HK-2 (cell line): ENCODE data around the gene TKTL1.
"Not testable (repeated sequence)": the region's sequence is repeated elsewhere in the genome, so short reads cannot be mapped to it uniquely, and the experiment has no call there.

Experiments used
- DNase-seq: peaks from one replicate; pipeline ENCODE4 v3.0.0-alpha.2; 2018; ENCODE audit not compliant: unreplicated experiment

Gene TKTL1

GRCh38 chrX:154309041-154309775, 13.6 kb downstream of the TKTL1 start:
- no peak for DNase-seq

GRCh38 chrX:154310616-154311536, 15.3 kb downstream of the TKTL1 start:
- no peak for DNase-seq

- no peak for DNase-seq
Observed at GRCh38 chrX:154312116-154312515, 16.5 kb downstream of the TKTL1 start.

DNA sequence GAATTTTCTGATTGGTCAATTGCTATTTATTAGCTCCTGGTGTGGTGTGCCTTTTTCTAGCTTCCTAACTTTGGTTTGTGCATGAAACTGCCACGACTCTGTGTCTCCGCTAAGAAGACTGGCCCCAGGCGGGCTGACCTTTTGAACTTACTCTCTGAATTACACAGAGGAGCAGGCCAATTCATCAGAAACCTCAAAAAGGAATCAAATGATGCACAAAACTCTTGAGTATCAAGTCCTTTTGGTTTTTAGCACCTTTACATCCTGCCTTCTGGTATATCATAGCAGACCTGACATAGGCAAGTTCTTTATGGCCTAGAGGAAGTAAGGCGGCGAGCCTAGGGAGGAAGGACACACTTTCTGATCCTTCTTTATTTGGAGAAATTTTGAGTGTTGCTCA, 17.6 kb downstream of the TKTL1 start:
- DNase-seq, result no peak

DNA sequence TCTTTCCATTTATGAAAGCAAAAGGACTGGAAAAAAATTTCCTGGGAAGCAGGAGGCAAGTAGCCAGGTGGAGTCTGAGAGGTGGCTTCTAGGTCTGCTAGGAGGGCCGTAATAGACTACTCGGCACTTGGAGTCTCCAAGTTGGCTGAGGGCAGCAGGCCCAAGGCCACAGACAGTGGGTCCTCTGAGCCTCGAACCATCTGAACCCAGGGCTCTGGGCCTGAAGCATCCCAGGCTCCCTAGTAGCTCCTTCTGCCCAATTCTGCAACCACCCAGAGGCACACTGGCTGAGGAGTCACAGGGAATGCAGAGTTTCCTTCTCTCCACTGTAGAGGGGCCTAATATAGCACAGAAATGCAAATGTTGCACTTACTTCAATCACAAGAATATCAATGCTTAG, 19.8 kb downstream of the TKTL1 start:
- no peak for DNase-seq

DNA sequence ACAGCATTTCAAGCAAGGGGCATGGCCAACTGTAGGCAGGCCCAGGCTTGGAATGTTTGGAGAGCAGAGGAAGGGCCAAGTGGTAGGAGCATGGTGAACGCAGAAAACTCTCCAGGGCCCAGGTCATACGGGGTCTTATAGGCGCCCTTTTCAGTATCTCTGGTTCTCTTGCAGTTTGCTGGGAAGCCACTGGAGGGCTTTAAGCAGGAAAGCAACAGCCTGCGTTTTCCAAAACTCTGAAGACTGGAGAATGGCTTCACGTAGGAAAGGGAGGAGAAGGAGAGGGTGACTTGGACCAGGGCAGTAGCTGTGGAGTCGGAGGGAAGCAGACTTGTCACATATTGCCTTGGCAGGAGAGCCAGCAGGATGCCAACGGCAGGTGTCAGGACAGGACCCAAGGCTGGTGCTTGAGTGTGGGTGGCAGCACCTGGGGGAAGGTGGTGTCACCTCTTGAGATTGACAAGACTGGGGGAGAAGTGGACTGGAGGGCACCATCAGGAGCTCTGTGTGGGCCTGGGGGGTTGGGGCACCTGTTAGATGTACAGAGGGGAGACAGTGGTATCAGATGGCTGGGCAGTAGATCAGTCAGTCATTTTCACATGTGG, 21.9 kb downstream of the TKTL1 start:
- DNase-seq, result no peak

- DNase-seq, result no peak
Observed at GRCh38 chrX:154320406-154320805, 24.8 kb downstream of the TKTL1 start.

GRCh38 chrX:154321152-154321551, 25.6 kb downstream of the TKTL1 start:
- no peak for DNase-seq

GRCh38 chrX:154321594-154321993, 26.0 kb downstream of the TKTL1 start:
- DNase-seq, result no peak

GRCh38 chrX:154322890-154323289, 27.3 kb downstream of the TKTL1 start:
- no peak for DNase-seq

GRCh38 chrX:154323537-154323936, 27.9 kb downstream of the TKTL1 start:
- no peak for DNase-seq

DNA sequence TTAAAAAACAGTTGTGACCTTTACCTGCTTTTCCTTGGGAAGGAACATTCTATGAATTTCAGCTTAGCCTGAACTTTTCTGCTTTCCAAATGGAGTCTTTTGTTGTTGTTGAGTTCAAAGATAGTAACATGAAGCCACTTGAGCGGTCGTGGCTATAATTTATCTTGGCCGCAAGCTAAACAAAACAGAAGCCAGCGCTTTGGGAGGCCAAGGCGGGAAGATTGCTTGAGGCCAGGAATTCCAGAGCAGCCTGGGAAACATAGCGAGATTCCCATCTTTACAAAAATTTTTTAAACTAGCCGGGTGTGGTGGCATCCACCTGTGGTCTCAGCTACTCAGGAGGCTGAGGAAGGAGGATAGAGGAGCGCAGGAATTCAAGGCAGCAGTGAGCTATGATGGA, 29.9 kb downstream of the TKTL1 start:
- DNase-seq, result no peak

- DNase-seq, result no peak
Observed at GRCh38 chrX:154327038-154327820, 31.6 kb downstream of the TKTL1 start.

- no peak for DNase-seq
Observed at GRCh38 chrX:154328646-154329045, 33.1 kb downstream of the TKTL1 start.

DNA sequence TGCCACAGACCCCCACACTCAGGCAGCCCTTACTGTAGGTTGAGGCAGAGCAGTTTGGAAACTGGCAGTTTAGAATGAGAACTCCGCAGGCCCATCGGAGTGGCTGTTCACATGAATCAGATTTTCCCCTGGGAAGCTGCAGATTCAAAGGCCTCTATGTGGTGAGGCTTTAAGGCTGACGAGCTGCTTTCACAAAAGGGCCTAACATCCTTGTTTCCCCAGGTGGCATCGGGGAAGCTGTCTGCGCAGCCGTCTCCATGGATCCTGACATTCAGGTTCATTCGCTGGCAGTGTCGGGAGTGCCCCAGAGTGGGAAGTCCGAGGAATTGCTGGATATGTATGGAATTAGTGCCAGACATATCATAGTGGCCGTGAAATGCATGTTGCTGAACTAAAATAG, 33.7 kb downstream of the TKTL1 start:
- DNase-seq, result no peak

GRCh38 chrX:154332561-154332960, 37.0 kb downstream of the TKTL1 start:
- DNase-seq, result no peak

GRCh38 chrX:154333116-154333515, 37.5 kb downstream of the TKTL1 start:
- DNase-seq, result no peak

DNA sequence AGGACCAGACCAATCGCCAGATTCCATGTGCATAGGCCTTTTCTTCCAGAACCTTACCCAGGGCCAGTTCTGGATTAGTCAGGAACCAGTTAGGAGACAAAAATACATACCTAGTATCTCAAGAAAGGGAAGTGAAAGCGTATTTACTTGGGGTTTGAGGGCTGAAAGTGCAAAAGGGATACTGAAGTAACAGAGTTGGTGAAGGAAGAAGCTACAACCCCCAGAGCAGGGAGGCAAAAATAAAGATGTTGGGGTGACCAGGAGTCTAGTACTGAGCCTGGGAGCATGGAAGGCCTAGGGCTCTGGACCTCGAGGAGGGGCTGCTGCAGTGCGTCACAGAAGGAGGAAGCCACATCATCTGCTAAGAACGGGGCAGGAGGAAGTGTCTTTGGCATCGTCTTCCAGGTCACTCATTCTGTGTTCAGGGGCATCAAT, 38.3 kb downstream of the TKTL1 start:
- no peak for DNase-seq

DNA sequence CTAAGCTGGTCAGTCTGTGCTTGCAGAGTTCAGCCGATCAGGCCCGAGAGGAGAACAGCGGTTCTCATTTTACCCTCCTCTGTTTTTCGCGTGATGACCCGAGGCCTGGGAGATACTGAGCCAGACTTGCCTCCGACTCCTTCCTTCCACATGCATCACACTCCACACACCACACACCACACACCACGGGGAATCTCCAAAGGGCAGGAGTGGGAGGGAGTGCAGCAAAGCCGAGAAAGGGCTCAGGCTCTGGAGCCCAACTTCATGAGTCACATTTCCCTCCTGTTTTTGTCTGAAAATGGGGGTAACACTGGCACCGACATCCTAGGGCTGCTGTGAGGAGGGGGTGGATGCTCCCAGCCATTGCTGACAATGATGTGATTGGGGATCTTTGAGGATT, 38.9 kb downstream of the TKTL1 start:
- no peak for DNase-seq

DNA sequence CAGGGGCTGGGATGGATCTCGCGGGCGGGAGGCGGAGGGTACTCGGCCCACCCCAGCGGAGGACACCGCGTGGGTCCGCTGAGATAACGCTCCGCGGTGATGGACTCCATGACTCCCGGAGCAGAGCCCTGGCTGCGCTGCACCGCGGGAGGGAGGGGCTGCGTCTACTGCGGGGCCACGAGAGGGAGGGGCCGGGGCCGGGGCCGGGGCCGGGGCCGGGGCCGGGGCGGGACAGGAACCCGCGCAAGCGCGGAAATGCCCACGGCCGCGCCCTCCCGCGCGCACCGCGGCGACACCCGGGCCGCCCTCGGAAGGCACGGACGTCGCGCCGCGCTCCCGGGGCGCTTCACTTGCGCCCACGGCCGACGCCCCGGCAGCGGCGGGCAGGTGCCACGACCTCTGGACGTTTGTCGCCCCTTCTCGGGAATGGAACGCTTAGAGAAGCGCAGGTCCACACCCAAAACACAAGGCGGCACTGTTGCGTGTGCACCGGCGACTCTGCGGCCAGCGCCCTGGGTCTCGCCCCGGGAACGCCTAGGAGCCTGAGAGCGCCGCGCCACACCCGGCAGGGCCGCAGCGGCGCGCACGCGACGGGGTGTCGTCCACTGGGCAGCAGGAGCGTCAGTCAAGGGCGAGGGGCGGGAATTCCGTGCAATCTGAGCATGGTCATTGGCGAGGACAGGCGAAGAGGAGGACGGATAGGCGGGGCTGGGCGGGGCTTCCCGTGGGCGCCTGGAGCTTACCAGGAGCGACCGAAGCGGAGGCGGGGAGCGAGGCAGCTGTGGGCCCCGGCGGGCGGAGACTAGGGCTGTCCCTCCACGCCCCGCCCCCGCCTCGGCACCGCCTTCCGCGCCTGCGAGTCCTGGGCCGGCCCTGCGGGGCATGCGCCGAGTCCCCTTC, 46.1 kb downstream of the TKTL1 start:
- not testable (repeated sequence) for DNase-seq

DNA sequence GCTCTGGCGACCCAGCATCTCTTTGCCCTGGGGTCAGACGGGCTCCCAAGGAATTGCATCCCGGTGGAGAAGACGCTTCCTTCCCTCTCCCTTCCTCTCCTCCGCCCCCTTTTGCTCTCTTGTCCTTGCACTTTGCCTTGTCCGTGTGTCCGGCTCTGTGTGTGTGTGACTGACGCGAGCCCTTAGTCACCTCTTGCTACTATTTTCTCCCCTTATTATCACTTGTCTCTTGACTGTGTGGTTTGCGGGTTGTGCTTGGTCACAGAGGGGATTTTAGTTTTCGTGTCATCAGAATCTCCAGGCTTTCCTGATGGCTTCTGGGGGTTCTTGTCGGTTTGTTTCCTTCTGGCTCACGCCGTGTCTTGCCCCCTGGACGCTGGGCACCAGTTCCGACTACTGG, 47.5 kb downstream of the TKTL1 start:
- DNase-seq, result not testable (repeated sequence)
